Esophagus muscularis mucosa (tissue), 3 donors: ENCODE results near the gene EMC10.

Source experiments
- POLR2A ChIP-seq: fragments of 450-650 bp; IDR thresholded peaks from one replicate; pipeline ENCODE4 v1.6.1; 2017; ENCODE audit warnings: antibody characterized with exemption, moderate library complexity, mild to moderate bottlenecking, low read depth
- POLR2AphosphoS5 ChIP-seq, 2 donors: sonication (generic); formaldehyde crosslinking; IDR thresholded peaks; one replicate each; pipeline ENCODE4 v1.6.1; 2017; ENCODE audit warnings: antibody characterized with exemption in 2 of 2
- TF ChIP-seq, protein P1 (sequence below), 3 experiments: fragments of 200-600 bp in 2 of 3; fragments of 450-650 bp in 1 of 3; sonication (generic) in 2 of 3; IDR thresholded peaks; one replicate each; pipeline ENCODE4 v1.5.1; 2017 to 2019; ENCODE audit warnings: antibody characterized with exemption in 3 of 3, mild to moderate bottlenecking in 2 of 3, moderate library complexity in 1 of 3

DNA sequence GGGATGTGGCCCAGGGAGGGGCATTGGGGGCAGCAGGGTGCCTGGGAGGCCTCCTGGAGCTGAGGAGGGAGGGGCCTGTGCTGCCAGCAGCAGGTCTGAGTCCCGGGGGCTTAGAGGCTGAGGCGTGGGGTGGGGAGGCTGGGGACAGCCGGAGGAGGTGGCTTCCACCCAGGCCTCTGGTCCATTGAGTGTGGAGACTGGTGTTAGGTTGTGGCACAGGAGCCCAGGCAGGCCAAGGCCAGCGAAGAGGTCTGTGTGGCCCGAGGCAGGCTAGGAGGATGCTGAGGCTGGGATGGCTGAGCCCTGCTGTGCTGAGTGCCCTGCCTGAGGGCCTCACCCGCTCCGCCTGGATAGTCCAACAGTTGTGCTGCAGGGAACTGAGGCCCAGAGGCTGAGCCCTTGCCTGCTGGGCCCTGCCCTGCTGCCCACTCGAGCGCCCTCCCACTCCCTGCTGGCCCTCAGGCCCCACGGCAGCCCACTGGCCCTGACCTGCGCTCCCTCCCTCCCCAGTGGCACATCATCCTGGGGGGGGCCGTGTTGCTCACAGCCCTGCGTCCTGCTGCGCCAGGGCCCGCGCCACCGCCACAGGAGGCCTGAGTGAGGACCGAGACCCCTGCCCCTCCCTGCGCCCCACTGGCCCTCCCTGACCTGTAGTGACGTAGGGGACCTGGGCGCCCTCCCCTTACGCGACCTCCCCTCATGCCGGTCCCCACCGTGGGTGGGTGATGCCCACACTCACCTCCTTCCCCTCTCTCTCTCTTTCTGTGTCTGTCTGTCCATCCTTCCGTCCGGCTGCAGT is 5.2 kb downstream of the EMC10 start:
- TF ChIP-seq, protein P1, sequence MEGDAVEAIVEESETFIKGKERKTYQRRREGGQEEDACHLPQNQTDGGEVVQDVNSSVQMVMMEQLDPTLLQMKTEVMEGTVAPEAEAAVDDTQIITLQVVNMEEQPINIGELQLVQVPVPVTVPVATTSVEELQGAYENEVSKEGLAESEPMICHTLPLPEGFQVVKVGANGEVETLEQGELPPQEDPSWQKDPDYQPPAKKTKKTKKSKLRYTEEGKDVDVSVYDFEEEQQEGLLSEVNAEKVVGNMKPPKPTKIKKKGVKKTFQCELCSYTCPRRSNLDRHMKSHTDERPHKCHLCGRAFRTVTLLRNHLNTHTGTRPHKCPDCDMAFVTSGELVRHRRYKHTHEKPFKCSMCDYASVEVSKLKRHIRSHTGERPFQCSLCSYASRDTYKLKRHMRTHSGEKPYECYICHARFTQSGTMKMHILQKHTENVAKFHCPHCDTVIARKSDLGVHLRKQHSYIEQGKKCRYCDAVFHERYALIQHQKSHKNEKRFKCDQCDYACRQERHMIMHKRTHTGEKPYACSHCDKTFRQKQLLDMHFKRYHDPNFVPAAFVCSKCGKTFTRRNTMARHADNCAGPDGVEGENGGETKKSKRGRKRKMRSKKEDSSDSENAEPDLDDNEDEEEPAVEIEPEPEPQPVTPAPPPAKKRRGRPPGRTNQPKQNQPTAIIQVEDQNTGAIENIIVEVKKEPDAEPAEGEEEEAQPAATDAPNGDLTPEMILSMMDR (IDR thresholded peaks at IDR 0.05): no peak
- TF ChIP-seq POLR2AphosphoS5 (IDR thresholded peaks at IDR 0.05) (no peak), POLR2A (no peak)
